AG20443 (cell line): Measurements from ENCODE around the gene SPTBN1.

Experiments used
- DNase-seq: peaks from one replicate; pipeline ENCODE4 v3.0.0; 2012; ENCODE audit warnings: low spot score, mixed read lengths

SPTBN1 gene

DNA sequence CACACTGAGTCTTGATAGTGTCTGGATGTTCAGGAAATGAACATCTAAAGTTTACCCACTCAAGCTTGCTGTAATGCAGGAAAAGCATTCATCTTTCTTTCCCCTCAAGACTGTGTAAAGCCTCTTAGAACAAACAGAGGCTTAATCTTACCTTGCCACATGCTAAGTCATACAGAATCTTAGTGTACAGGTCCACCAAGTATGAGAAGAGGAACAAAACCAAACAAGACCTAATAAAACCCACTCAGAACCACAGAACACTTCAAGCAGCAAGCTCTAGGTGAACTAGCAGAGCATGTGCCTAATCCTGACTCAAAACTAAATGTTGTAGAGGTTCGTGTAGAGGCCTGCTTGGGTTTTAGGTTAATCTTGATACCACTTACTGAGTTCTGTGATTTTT, 97.6 kb downstream of the SPTBN1 start:
- DNase-seq, result no peak

DNA sequence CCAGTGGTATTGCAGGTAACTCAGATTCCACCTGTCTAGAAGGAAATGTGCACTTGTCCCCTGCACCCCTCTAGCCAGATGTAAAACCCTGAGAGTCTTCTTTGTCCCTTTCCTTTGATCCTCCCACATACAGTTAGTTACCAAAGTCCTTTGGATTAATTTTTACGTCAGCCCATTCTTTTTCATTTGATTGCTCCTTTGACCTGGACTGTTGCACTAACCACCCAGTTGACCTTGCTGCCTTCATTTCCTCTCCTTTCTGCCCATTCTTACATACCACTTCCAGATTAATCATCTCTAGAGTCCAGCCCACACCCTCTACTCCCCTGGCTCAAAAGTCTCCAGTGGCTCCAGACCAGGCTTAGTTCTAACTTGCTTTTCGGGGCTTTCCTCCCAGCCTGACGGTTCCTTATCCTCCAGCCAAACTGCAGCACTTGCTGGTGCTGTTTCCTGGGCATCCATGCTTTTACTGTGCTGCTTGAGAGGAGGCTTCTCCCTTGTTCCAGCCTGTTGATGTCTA, 99.3 kb downstream of the SPTBN1 start:
- no peak for DNase-seq

DNA sequence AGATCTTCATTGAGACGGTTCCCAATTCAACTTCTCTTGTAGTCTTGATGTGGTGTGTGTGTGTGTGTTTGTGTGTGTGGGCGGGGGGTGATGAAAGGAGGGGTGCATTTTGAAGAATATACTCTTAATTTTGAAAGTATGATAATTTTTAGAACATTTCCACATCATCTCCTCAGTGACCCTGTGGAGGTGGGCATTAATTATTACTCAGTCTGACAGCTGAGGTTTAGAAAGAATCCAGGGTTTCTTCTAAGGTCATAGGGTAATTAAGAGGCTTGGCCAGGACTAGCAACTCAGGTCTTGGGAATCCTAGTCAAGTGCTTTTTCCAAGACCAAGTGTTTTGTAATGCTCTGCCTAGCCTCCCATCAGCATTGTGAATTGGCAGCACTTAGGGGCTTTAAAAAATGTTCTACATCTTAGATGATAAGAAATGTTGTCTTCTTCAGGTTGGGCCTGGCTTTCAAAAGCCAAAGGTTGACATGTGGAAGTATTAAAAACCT, 100.5 kb downstream of the SPTBN1 start:
- peak; percentile 71 for DNase-seq

DNA sequence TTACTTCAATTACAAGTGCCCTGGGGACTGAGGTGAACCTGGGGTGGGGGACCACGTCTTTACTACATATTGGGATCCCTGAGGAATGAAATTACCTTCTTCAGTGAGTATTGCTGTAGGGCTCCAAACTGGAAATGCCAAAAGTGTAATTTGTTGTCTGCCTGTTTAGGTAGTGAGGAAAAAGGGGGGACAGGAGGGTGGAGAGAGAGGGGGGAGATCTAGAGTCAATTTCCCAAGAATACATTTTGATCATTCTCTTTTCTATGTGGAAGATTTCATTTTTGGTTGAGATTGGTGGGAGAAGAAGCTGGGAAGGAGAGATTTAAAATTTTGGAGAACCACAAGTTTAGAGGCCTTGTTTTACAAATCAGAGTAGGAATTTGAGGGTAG, 101.1 kb downstream of the SPTBN1 start:
- no peak for DNase-seq

DNA sequence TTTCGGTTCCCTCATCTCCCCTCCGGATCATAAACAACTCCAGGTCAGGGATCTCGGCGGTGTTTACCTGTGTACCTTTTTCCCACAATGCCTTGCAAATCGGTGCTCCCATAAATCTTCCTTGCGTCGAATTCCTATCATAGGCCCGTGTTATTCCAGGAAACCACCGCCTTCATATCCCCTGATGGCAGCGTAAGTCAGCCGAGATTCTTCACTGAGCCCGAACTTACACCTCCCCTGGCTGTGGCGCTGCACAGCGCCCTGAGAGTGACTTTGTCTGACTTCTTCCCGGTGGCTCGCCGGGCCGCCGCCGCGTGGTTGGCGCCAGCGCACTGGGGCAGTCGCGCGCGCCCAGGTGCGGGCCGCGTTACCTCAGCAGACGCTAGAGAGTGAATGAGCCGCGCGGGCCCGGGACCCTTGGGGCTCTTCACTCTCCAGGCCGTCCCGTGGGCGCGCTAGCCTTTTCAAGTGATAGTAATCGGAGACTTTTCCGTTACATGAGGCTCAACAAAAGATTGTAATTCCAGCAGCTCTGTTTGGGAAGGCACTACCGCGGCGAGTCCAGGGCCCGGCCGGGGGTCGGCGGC, 101.6 kb downstream of the SPTBN1 start:
- no peak for DNase-seq

DNA sequence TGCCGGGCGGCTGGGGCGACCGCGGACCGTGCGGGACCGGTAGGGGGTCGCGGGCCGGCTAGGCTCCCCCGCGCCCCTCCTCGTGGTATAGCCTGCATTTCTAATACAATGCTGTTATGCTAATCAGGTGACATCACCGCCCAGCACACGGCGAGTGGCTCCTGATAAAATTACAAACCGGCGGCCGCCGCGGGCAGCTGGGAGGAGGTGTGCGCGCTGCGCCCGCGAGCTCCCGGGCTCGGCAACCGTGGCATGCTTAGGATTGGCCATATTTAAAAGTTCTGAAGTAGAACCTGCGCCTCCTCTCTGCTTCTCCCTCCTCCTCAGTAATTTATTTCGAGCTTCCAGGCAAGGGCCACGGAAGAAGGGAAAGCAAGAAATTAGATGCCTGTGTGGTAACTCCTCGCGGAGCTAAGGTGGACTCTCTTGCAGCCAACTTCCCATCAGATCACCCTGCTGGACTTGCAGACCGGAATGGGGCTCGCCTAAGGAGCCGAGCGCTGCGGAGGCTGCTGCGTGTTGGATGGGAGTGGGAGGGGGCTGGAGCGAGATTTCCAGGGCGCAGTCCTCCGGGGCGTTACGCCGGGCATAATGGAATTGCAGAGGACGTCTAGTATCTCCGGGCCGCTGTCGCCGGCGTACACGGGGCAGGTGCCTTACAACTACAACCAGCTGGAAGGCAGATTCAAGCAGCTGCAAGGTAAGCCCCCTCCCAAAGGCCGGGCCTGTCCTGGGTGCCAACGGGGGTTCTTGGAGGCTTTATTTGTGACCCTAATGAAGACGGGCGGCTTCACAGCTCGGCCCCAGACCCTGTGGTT, 102.3 kb downstream of the SPTBN1 start:
- DNase-seq, result peak; percentile 48

DNA sequence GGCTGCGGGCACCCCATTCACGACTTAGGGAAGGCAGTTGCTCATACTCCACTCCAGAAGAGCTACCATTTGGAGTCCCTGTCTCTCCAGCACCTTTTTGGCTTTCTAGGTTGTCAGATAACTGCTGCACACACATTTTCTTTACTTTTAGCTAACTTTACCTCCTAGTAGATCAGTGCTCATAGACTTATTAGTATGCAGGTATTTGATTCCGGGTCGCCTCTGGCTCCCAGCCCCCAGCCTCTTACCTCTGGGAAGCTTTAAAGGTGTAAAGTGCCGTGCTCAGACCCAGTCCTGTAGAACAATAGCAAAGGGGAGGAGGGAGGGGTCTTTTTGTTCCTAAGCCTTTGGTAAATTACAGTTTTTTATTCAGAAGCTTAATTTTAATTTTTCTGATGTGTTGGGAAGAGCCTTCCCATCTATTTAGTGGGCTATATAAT, 102.9 kb downstream of the SPTBN1 start:
- DNase-seq, result no peak

DNA sequence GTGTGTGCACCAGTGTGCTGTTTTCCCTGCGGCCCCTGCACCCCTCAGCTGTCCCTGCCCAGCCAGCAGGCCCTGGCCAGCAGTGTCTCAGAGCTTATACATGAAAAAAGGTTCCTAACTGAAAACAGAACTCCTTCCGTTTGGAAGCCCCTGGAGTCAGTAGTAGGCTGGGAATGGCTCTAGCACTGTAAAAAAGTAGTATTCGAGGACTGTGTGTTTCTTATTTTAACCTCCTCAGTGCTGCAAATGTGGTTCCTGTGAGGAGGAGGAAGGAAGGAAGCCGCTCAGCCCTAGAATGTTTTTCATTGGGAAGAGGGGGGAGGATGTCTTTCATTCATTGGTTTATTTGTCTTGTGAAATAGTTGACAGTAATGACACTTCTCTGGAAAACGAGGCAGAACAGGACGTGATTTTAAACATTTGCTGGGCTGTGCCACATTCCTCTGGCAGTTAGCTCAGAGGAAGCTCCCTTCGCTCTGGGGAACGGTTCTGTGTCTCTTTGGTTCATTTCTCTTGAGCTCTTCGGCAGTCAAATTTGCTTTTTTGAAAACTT, 103.5 kb downstream of the SPTBN1 start:
- DNase-seq, result peak; percentile 76

DNA sequence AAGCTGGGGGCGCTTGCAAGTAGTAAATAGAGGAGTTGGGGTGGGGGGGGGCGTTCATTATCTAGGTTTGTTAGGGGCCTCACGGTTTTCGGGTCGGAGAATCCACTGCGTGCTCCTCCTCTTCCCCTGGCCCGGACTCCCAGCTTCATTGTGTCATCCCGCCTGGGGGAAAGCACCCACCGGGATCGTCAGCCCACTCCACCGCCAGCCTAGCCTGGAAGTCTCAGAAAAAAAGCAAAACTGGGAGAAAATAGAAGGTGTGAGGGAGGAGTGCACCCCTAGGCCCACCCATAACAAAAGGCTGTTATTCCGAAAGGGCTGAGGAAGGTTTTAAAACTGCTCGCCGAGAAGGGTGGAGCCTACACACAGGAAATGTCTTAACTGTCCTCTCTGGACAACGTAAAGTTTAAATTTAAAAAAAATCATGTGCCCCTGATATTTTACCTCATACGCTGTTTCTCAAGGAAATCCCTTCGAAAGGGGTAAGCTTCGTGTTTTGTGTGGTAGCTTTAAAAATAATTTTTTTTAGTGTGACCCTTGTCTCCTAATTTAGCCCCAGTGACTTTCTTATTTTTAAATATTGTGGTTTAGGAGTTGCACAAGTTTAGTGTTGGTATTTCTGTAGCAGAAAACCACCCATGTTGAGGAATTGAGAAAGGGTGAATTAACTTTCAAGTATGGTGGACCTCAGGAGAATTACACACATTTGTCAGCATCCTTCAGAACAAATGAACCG, 104.2 kb downstream of the SPTBN1 start:
- peak; percentile 64 for DNase-seq

DNA sequence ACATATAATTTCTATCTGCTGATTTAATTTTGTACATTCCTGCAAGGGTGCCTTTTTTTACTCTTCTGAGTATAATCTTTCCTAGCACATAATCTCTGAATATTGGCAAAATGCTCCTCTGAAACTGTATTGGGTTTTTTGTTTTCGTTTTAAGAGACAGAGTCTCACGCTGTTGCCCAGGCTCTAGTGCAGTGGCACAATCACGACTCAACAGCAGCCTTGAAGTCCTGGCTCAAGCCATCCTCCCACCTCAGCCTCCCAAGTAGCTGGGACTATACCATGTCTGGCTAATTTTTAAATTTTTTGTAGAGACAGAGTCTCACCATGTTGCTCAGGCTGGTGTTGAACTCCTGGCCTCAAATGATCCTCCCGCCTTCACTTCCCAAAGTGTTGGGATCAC, 104.9 kb downstream of the SPTBN1 start:
- no peak for DNase-seq

DNA sequence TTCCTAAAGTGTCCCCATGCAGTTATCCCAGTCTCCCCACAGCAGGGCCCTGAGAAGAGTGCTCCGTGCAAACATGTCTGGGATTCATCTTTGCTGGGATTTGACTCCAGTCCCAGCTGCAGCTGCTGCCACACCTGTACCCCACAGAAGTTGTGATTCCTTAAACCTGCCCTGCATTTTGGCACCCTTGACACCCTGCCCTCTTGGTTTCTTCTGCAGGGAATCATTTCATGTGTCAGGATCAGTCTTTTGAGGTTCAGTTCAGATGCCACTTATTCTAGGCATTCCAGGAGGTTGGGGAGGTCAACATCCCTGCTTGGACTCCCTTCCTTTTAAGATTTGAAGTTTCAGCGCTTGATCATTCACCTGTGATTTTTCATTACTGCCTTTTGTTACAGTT, 108.3 kb downstream of the SPTBN1 start:
- DNase-seq, result no peak

DNA sequence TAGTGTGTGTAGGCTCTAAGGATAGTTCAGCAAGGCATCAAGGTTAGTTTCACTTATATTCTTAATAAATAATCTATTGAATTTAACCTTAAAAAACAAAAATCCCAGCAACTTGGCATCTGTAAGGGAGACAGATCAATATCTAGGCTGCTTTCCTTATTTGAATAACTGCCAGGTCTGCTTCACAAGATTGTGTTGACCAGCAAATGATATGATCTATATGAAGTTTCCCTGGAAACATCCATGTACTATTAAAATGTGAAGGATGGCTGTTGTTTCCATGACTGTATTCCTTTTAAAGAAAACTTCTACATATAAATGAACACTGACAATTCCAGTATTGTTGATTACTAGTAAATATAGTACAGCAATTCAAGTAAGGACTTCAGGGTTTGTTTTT, 109.4 kb downstream of the SPTBN1 start:
- DNase-seq, result no peak

DNA sequence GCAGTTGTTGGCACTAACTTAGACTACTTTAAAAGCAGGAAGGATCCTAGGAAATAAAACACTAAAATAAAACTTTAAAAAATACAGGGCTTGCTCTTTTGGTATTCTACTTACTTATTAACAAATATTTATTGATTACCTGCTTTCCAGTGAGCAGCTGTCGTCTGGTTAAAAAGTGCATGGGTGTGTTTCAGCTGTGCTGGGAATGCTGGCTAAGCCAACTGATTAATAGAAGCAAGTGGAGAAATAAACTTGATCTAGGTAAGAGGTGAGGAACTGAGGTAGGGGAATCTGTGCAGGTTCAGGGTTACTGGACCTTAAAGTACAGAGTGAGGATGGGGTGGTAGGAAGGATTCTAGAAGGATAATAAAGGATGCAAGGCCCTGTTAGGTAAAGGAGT, 110.8 kb downstream of the SPTBN1 start:
- no peak for DNase-seq

DNA sequence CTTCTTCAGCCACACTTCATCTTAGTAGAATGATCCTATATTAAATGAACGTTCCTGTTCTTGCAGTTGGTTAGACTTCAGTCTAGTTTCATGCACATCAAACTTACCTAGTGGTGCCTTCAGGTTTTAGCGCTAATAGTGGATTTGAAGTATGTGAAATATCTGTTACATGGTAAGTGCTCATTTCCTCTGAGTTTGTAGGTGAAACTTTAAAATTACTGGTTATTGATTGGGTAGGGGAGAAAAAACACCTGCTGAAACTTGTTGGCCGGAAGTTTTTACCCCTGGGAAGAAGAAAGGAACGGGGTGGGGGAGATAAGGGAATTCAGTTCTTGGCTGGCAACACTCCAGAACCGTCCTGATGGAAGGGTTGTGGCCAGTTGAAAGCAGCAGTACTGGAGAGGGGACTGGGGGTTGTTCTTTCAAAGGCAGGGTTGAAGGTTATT, 112.8 kb downstream of the SPTBN1 start:
- DNase-seq, result no peak

DNA sequence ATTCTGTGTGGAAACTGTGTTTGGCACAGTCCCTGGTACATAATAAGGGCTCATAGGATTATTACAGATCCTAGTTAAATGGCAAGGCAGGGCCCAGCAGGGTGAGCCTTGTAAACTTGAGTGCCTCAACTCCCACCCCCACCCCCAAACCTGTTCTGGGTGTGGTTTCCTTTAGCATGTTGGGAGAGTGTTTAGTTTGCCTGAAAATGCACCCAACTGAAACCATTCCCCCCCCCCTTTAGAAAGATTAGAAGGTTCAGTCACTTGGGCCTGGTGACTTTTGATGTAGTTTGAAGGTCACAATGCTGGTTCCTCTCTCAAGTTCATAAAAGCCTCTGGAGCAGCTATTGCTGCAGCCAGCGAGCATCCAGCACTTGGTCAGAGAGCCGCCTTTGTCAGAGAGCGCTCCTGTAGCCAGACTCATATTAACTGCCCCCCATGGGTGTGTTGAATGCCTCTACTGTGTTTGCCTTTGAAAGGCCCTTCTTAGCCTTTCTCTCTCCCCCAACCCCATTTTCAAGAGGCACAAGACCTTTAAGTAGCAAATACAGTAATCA, 113.7 kb downstream of the SPTBN1 start:
- DNase-seq, result no peak

DNA sequence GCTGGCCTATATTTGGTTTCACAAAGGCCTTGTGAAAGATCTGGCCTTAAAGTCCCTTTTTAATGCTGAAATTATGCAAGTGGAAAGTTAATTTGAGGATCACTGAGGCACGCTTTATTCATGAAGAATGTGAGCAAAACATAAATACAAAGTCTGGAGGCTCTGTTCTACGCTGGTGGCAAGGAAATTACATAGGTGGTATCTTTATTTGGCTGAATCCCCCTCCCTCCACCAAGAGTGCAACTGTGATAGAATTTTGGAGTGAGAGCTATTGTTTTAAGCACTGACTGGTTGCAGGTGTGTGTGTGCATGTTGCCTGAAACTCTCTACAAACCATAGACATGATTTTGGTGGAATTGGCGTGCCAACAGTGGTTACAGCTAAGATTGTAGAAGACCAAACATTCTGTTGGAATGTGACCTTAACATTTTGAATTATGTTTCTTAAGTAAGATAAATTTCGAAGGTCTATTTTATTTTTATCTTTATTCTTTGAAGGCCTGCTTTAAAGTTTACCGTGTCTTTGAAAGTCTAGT, 114.3 kb downstream of the SPTBN1 start:
- DNase-seq, result no peak

DNA sequence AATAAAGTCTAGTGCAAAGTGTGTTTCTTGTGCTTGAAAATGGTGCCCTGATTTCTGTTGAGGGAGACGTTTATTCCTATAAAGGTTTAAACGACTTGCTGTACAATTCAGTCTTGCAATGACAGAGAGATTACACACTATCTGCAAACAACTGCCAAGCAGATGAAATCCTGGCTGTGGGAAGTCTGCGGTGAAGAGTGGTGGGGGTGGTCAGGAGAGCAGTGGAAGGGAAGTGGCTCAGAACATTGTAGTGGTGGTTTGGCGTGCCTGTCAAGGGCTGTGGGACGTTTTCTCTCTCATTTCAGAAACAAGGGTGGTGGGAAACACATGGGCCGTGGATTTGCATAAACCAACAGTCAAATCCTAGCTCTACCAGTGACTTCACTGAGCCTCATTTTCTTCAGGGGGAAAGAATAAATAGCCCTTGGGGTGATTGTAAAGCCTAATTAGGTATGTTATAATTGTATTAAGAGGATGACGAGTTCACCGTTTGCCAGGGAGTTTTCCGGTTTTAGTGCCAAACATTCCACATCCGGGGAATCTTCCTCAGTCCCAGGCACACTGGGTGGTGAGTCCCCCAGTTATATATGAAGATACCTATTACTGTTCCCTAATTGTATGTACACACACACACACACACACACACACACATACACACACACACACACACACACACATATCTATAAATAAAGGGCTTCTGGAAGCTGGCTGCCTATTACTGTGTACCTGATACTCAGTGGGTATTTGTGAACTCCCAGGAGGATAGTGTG, 115.0 kb downstream of the SPTBN1 start:
- DNase-seq, result peak; percentile 85

DNA sequence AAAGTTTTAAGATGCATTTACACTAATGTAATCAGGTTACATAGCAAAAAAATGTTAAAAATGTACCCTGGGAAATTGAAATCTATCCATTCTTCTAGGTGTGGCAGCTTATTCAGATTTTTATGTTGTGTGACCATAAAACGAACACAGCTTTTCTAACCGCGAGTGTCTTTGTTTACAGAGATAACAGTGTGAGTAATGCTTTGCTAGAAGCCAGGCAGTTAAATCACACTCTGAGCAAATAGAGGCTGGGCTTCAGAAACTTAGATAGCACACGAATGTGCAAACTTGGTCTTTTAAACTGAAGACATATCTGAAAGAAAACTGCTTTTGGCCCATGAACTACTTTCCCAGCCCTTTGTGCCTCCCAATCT, 116.1 kb downstream of the SPTBN1 start:
- DNase-seq, result peak; percentile 58

DNA sequence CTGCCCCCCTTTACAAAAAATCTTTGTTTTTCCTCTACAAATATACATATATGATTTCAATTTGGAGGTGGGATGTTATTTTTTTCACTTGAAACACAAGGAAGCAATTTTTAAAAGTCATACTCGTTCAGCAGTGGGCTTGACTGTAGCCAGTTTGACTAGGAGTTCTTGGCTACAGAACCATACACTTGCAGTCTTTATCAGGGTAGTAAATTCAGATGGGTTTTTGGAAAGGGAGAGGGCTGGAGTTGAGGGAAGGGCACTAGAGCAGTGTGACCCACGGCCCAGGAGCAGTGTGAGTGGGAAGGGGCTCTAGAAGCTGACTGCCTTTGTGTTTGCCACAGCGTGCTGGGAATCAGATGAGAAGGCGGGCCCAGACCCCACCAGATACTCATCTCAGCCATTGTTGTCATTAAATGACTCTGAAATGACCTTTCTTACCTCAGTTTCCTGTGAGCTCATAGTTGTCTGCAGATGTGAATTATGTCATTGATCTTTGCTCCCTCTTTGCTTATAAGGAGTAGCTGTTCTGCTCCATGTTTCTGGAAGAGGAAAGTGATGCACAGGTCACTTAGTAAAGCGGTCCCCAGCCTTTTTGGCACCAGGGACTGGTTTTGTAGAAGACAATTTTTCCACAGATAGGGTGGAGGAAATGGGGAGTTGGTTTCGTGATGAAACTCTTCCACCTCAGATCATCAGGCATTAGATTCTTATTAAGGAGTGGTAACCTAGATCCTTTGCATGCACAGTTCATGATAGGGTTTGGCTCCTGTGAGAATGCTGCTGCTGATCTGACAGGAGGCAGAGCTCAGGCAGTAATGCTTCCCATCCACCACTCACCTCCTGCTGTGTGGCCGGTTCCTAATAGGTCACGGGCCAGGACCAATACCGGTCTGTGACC, 116.8 kb downstream of the SPTBN1 start:
- no peak for DNase-seq

DNA sequence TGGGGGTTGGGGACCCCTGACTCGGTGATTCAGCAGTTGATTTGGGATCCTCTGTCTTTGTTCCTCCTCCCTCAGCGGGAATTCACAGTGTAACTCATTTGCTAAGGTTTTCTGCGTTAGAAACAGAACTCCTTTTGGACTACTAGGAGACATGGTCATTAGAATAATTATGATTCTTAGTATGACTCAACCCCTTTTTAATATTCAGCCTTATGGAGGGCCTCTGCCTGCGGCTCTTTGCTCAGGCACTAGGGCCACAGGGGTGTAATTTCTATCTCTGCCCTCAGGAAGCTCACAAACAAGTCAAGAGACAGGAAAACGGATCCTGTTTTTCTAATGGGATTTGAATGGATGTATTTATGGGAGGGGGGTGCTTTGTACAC, 117.4 kb downstream of the SPTBN1 start:
- no peak for DNase-seq
